Measurements from ENCODE around the gene RPH3AL.

The RPH3AL gene

GRCh38 chr17:290121-290521, 62.5 kb downstream of the RPH3AL start:
- no peak overlapping the region for H3K4me3 ChIP-seq (ENCODE audit: low read depth, low read length)
- TF ChIP-seq, protein P1, sequence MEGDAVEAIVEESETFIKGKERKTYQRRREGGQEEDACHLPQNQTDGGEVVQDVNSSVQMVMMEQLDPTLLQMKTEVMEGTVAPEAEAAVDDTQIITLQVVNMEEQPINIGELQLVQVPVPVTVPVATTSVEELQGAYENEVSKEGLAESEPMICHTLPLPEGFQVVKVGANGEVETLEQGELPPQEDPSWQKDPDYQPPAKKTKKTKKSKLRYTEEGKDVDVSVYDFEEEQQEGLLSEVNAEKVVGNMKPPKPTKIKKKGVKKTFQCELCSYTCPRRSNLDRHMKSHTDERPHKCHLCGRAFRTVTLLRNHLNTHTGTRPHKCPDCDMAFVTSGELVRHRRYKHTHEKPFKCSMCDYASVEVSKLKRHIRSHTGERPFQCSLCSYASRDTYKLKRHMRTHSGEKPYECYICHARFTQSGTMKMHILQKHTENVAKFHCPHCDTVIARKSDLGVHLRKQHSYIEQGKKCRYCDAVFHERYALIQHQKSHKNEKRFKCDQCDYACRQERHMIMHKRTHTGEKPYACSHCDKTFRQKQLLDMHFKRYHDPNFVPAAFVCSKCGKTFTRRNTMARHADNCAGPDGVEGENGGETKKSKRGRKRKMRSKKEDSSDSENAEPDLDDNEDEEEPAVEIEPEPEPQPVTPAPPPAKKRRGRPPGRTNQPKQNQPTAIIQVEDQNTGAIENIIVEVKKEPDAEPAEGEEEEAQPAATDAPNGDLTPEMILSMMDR (IDR thresholded peaks at IDR 0.05; ENCODE audit: borderline replicate concordance, insufficient read depth, low read depth, low read length): no peak

GRCh38 chr17:289409-289808, 63.2 kb downstream of the RPH3AL start:
- H3K4me3 ChIP-seq (ENCODE audit: low read depth, low read length): no peak overlapping the region
- TF ChIP-seq, protein P1 (IDR thresholded peaks at IDR 0.05; ENCODE audit: borderline replicate concordance, insufficient read depth, low read depth, low read length): no peak

DNA sequence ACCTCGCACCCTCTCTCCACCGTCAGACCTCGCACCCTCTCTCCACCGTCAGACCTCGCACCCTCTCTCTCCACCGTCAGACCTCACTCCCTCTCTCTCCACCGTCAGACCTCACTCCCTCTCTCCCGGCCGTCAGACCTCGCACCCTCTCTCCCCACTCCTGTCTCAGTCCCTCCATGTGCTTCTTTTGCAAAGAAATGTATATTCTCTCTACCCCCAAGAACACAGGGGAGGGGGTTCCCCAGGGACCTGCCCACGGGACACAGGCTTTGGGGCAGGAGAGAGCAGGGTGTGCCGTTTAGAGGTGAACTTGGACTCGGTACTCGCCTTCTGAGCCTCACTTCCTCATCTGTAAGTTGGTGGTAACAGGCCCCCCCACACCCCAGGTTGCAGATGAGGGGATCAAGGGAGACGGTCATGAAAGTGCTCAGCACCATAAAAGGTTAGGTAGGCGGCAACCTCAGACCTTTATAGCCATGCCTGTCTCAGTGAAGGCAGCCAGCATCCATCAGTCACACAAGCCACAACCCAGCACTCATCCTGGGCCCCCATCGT, 63.7 kb downstream of the RPH3AL start:
- TF ChIP-seq, protein P1 (IDR thresholded peaks at IDR 0.05; ENCODE audit: borderline replicate concordance, insufficient read depth, low read depth, low read length): no peak
- H3K4me3 ChIP-seq (ENCODE audit: low read depth, low read length): no peak overlapping the region

GRCh38 chr17:286571-286970, 66.0 kb downstream of the RPH3AL start:
- no peak overlapping the region for H3K4me3 ChIP-seq (ENCODE audit: low read depth, low read length)
- TF ChIP-seq, protein P1 (IDR thresholded peaks at IDR 0.05; ENCODE audit: borderline replicate concordance, insufficient read depth, low read depth, low read length): no peak

DNA sequence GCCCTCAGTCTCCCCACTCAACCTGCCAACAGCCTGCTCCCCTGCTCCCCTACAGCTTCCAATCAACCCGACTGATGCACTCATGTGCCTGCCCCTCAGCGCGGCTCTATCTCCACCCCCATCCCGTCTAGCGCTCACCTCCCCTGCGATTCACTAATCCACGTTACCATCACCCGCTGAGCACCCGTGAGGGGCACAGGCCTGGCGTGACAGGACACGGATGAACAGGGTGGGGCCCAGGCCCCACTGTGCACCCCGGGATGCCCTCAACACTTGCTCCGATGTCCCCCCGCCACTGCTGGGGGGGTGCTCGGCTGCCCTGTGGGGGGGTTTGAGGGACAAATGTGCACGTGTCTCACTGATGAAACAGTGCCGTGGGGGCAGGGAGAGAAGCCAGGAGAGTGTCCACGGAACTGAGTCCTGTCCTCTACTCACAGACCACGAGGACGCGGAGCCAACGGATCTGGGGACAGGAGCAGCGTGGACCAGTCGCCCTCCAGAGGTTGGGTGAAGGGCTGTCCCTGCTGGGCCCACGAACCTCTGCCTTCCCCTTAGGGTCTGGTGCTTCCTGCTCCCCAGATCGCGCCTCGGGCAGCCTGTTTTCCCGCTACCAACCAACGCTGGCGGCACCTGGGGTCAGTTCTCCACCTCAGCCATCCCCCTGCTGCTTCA, 66.7 kb downstream of the RPH3AL start:
- no peak overlapping the region for H3K4me3 ChIP-seq (ENCODE audit: low read depth, low read length)
- TF ChIP-seq, protein P1 (IDR thresholded peaks at IDR 0.05; ENCODE audit: borderline replicate concordance, insufficient read depth, low read depth, low read length): no peak

DNA sequence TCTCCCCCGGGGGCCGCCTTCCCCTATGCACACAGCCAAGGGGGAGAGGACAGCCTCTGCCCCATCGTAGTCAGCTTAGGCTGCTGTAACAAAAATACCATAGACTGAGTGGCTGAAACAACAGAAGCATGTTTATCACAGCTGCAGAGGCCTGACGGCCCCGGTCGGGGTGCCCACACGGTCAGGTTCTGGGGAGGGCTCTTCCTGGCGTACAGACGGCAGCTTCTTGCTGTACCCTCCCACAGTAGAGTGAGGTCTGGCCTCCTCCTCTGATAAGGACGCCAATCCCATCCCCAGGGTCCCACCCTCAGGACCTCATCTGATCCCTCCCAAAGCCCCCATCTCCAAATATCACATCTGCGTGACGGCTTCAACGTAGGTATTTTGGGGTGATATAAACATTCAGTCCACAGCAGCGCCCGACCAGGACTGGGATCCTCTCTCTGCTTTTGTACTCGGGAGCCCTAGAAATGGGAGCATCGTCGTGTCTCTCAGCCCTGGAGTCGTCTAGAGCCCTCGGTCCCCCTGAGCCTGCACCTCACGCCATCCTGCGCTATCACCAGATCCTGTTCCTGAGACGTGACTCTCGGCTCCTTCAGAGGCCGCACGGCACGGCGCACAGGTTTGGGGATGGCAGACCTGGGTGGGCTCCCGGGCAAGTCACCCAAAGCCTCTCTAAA, 67.8 kb downstream of the RPH3AL start:
- TF ChIP-seq, protein P1 (IDR thresholded peaks at IDR 0.05; ENCODE audit: borderline replicate concordance, insufficient read depth, low read depth, low read length): no peak
- H3K4me3 ChIP-seq (ENCODE audit: low read depth, low read length): no peak overlapping the region
